ENCODE results near the gene VPS54.

- TF ChIP-seq POLR2A (IDR thresholded peaks at IDR 0.05) = no peak
- no peak for TF ChIP-seq CTCF (IDR thresholded peaks at IDR 0.05)
- TF ChIP-seq POLR2AphosphoS5 (IDR thresholded peaks at IDR 0.05) = no peak
- TF ChIP-seq EP300 (IDR thresholded peaks at IDR 0.05) = no peak
These were observed 119.6 kb downstream of the VPS54 start for GRCh38 chr2:63899639-63900038.

All from gastroesophageal sphincter (tissue), 3 donors.